ENCODE results near the gene CAPRIN2. TPM values are rescaled to one million over a fixed set of nuclear protein-coding genes. Genes with fewer than 3 reads are reported as not detected.

Gene CAPRIN2
- total RNA-seq, 6 donors from 2014 or later, result 14.3 to 116 (median 31.1) TPM

- TF ChIP-seq EP300 (IDR thresholded peaks at IDR 0.05) (no peak), POLR2AphosphoS5 (IDR thresholded peaks at IDR 0.05) (no peak), POLR2A (IDR thresholded peaks at IDR 0.05) (no peak), CTCF (IDR thresholded peaks at IDR 0.05) (no peak)
- Histone ChIP-seq H3K27me3 (no peaks in the 10 kb centered on the region), H3K4me1 (peaks cover 0 to 7% (median 0%) of the 10 kb centered on the region in 4 donors), H3K36me3 (peaks cover 0 to 19% (median 0%) of the 10 kb centered on the region in 4 donors), H3K27ac (no peak overlapping the region), H3K9me3 (no peaks in the 10 kb centered on the region), H3K4me3 (no peak overlapping the region)
- 88 to 93% methylated on average over 2 of the region's 2 CpGs for WGBS, 2 donors
- no peak for DNase-seq
- ATAC-seq (ENCODE audit: low FRiP score in 2 of 2), result no peak
These were observed 15.7 kb downstream of the CAPRIN2 start for GRCh38 chr12:30739020-30739419.

GRCh38 chr12:30732954-30733637, 21.7 kb downstream of the CAPRIN2 start:
- Histone ChIP-seq H3K36me3 (peaks cover 0 to 21% (median 6%) of the 10 kb centered on the region in 4 donors), H3K27me3 (no peaks in the 10 kb centered on the region), H3K4me1 (no peaks in the 10 kb centered on the region), H3K27ac (no peak overlapping the region), H3K4me3 (no peak overlapping the region), H3K9me3 (no peaks in the 10 kb centered on the region)
- no peak for TF ChIP-seq EP300 (IDR thresholded peaks at IDR 0.05)
- no peak for TF ChIP-seq CTCF (IDR thresholded peaks at IDR 0.05)
- no peak for TF ChIP-seq POLR2A (IDR thresholded peaks at IDR 0.05)
- no peak for TF ChIP-seq POLR2AphosphoS5 (IDR thresholded peaks at IDR 0.05)
- DNase-seq (no peak), ATAC-seq (ENCODE audit: low FRiP score in 2 of 2) (no peak)
- 88 to 90% methylated on average over 2 of the region's 2 CpGs for WGBS, 2 donors

- DNase-seq (no peak), ATAC-seq (ENCODE audit: low FRiP score in 2 of 2) (no peak)
- H3K27me3 ChIP-seq, result no peaks in the 10 kb centered on the region
- peaks cover 0 to 31% (median 6%) of the 10 kb centered on the region in 4 donors for H3K36me3 ChIP-seq
- 87 to 96% methylated on average over 2 of the region's 2 CpGs for WGBS, 2 donors
- H3K4me3 ChIP-seq, result no peak overlapping the region
- TF ChIP-seq POLR2AphosphoS5 (IDR thresholded peaks at IDR 0.05), result no peak
- no peak for TF ChIP-seq EP300 (IDR thresholded peaks at IDR 0.05)
- no peak for TF ChIP-seq CTCF (IDR thresholded peaks at IDR 0.05)
- TF ChIP-seq POLR2A (IDR thresholded peaks at IDR 0.05), result no peak
- no peaks in the 10 kb centered on the region for H3K9me3 ChIP-seq
- no peak overlapping the region for H3K27ac ChIP-seq
- no peaks in the 10 kb centered on the region for H3K4me1 ChIP-seq
These were observed 24.7 kb downstream of the CAPRIN2 start for GRCh38 chr12:30730011-30730410.

- Histone ChIP-seq H3K27me3 (no peaks in the 10 kb centered on the region), H3K4me1 (no peaks in the 10 kb centered on the region), H3K4me3 (no peak overlapping the region), H3K27ac (no peak overlapping the region), H3K36me3 (peaks cover 0 to 36% (median 6%) of the 10 kb centered on the region in 4 donors), H3K9me3 (no peaks in the 10 kb centered on the region)
- no peak for DNase-seq
- ATAC-seq (ENCODE audit: low FRiP score in 2 of 2), result no peak
- TF ChIP-seq POLR2A (IDR thresholded peaks at IDR 0.05), result no peak
- no peak for TF ChIP-seq POLR2AphosphoS5 (IDR thresholded peaks at IDR 0.05)
- TF ChIP-seq CTCF (IDR thresholded peaks at IDR 0.05), result no peak
- no peak for TF ChIP-seq EP300 (IDR thresholded peaks at IDR 0.05)
- WGBS, 2 donors, result 94% methylated on average over 4 of the region's 4 CpGs
These were observed 25.2 kb downstream of the CAPRIN2 start for GRCh38 chr12:30729547-30729946.

- Histone ChIP-seq H3K36me3 (peaks cover 0 to 55% (median 10%) of the 10 kb centered on the region in 4 donors), H3K27me3 (no peaks in the 10 kb centered on the region), H3K4me1 (no peaks in the 10 kb centered on the region), H3K4me3 (no peak overlapping the region), H3K27ac (no peak overlapping the region), H3K9me3 (no peaks in the 10 kb centered on the region)
- DNase-seq (no peak), ATAC-seq (ENCODE audit: low FRiP score in 2 of 2) (no peak)
- WGBS, 2 donors, result 98 to 100% methylated on average over 1 of the region's 1 CpG
- TF ChIP-seq EP300 (IDR thresholded peaks at IDR 0.05), result no peak
- no peak for TF ChIP-seq CTCF (IDR thresholded peaks at IDR 0.05)
- no peak for TF ChIP-seq POLR2AphosphoS5 (IDR thresholded peaks at IDR 0.05)
- TF ChIP-seq POLR2A (IDR thresholded peaks at IDR 0.05), result no peak
These were observed 28.1 kb downstream of the CAPRIN2 start for GRCh38 chr12:30726647-30727046.
